PC-3 (cell line): ENCODE results near the gene ZDHHC1.
"Not testable (repeated sequence)": the region's sequence is repeated elsewhere in the genome, so short reads cannot be mapped to it uniquely, and the experiment has no call there.

Experiments
- CTCF ChIP-seq: fragments of 300-600 bp; sonication (generic); conservative IDR thresholded peaks from 2 replicates; pipeline ENCODE4 v1.5.1; 2017; ENCODE audit warnings: antibody characterized with exemption, low read depth, mild to moderate bottlenecking, low read length
- EZH2 ChIP-seq: fragments of 300-600 bp; sonication (generic); IDR thresholded peaks from one replicate; pipeline ENCODE4 v1.6.1; 2017; ENCODE audit warnings: antibody characterized with exemption, mild to moderate bottlenecking, low read length; ENCODE audit not compliant: unreplicated experiment
- EZH2phosphoT487 ChIP-seq: fragments of 300-600 bp; sonication (generic); IDR thresholded peaks from 2 replicates; pipeline ENCODE4 v1.6.1; 2018; ENCODE audit warnings: mild to moderate bottlenecking, antibody characterized with exemption, low read length, borderline replicate concordance

GRCh38 chr16:67352463-67352862 lies 63.8 kb downstream of the ZDHHC1 start:
- TF ChIP-seq CTCF, EZH2phosphoT487, EZH2: not testable (repeated sequence)
